ENCODE measurements around the gene OST4. TPM values are rescaled to one million over a fixed set of nuclear protein-coding genes. Genes with fewer than 3 reads are reported as not detected.

The OST4 gene
- total and polyA plus RNA-seq, 2 donors, result 273 to 386 TPM

GRCh38 chr2:27086724-27087593, 15.5 kb upstream of the OST4 start, which contains the start of gene KHK:
TSS of gene KHK (plus strand) at chr2:27086772. CDS start at chr2:27087260, 488 bp downstream.
- H3K4me3 ChIP-seq (ENCODE audit: low read depth, low read length), result peak within 1 kb of the TSS; percentile 60
- peaks cover 1% of the 10 kb centered on the region for H3K4me1 ChIP-seq (ENCODE audit: insufficient read depth)
- H3K27ac ChIP-seq (ENCODE audit: low read depth), result peak within 1 kb of the TSS; percentile 79
- 9% methylated on average over 54 of the region's 54 CpGs for WGBS
- DNase-seq (ENCODE audit: extremely low spot score), result no peak
- H3K36me3 ChIP-seq (ENCODE audit: insufficient read depth), result no peaks in the 10 kb centered on the region

GRCh38 chr2:27086090-27086723, 14.8 kb upstream of the OST4 start:
- Histone ChIP-seq H3K4me1 (ENCODE audit: insufficient read depth) (peaks cover 1% of the 10 kb centered on the region), H3K27ac (ENCODE audit: low read depth) (peak overlapping the region; percentile 79), H3K4me3 (ENCODE audit: low read depth, low read length) (peak overlapping the region; percentile 60), H3K36me3 (ENCODE audit: insufficient read depth) (no peaks in the 10 kb centered on the region)
- peak; percentile 66 for DNase-seq (ENCODE audit: extremely low spot score)
- under 1% methylated on average over 81 of the region's 81 CpGs for WGBS

- Histone ChIP-seq H3K4me3 (ENCODE audit: low read depth, low read length) (peak overlapping the region; percentile 60), H3K4me1 (ENCODE audit: insufficient read depth) (peaks cover 1% of the 10 kb centered on the region), H3K27ac (ENCODE audit: low read depth) (peak overlapping the region; percentile 79), H3K36me3 (ENCODE audit: insufficient read depth) (no peaks in the 10 kb centered on the region)
- DNase-seq (ENCODE audit: extremely low spot score), result no peak
- WGBS, result 1% methylated on average over 38 of the region's 38 CpGs
Measured at GRCh38 chr2:27085673-27086089, 14.2 kb upstream of the OST4 start.

DNA sequence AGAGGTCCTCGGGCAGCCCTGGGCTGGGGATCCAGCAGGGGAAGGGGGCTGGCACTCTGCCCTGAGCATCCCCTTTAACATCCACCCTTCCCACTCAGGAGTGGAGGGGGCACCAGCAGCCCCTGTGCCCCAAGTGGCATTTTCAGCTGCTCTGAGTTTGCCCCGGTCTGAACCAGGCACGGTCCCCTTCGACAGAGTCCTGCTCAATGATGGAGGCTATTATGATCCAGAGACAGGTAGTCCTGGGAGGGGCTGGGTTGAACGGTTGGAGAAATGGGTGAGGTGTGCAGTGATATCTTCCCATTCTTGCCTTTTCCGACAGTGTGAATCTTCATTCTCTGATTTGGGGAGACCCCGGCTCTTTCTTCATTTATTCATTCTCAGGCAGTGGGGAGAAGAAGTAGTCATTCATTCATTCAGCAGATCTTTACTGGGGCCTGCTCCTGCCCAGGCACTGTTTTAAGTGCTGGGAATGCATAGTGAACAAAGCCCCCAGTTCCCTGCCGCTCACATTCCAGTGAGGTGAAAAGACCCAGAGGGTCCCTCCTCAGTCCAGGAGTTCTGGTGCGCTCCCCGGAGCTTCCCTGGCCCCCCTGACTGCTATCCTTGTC, 13.7 kb upstream of the OST4 start:
- no peak for DNase-seq (ENCODE audit: extremely low spot score)
- 46% methylated on average over 10 of the region's 10 CpGs for WGBS

DNA sequence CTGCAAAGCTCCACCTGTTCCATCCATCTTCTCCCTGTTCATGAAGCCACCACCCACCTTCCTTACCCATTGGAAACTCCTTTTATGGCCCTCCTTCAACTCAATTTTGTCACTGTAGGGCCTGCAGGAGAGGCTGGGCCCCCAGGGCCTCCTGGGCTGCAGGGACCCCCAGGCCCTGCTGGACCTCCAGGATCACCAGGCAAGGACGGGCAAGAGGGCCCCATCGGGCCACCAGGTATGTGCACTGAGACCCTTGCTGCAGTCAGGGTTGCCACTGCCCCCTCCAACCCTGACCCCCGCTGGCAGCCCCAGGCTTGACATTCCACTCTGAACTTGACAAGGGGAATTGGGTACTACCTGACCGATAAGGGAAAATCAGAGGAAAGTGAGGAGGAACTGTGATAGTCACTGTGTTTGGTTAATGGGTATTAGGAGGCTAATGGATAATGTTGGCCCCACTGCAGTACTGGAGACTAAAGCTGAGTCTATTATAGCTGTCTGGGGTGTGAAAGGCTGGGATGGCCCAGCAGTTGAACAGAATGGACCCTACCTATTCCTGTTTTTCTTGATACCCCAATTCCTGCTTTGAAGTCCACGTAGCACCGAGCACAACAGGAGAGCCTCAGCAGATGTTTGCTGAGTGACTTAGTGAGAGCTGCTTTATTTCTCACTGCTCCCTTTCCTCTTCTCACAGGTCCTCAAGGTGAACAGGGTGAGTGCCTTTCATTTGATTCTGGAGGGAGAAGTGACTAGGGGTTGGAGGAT, 13.0 kb upstream of the OST4 start:
- no peak overlapping the region for H3K27ac ChIP-seq (ENCODE audit: low read depth)
- 77% methylated on average over 6 of the region's 6 CpGs for WGBS
- H3K4me3 ChIP-seq (ENCODE audit: low read depth, low read length), result no peak overlapping the region
- no peaks in the 10 kb centered on the region for H3K36me3 ChIP-seq (ENCODE audit: insufficient read depth)
- no peak for DNase-seq (ENCODE audit: extremely low spot score)
- peaks cover 1% of the 10 kb centered on the region for H3K4me1 ChIP-seq (ENCODE audit: insufficient read depth)

More for the DNA sequence above, 13.7 kb upstream of the OST4 start:
- H3K4me1 ChIP-seq (ENCODE audit: insufficient read depth), result peaks cover 1% of the 10 kb centered on the region
- no peaks in the 10 kb centered on the region for H3K36me3 ChIP-seq (ENCODE audit: insufficient read depth)
- H3K4me3 ChIP-seq (ENCODE audit: low read depth, low read length), result peak overlapping the region; percentile 60
- no peak overlapping the region for H3K27ac ChIP-seq (ENCODE audit: low read depth)

DNA sequence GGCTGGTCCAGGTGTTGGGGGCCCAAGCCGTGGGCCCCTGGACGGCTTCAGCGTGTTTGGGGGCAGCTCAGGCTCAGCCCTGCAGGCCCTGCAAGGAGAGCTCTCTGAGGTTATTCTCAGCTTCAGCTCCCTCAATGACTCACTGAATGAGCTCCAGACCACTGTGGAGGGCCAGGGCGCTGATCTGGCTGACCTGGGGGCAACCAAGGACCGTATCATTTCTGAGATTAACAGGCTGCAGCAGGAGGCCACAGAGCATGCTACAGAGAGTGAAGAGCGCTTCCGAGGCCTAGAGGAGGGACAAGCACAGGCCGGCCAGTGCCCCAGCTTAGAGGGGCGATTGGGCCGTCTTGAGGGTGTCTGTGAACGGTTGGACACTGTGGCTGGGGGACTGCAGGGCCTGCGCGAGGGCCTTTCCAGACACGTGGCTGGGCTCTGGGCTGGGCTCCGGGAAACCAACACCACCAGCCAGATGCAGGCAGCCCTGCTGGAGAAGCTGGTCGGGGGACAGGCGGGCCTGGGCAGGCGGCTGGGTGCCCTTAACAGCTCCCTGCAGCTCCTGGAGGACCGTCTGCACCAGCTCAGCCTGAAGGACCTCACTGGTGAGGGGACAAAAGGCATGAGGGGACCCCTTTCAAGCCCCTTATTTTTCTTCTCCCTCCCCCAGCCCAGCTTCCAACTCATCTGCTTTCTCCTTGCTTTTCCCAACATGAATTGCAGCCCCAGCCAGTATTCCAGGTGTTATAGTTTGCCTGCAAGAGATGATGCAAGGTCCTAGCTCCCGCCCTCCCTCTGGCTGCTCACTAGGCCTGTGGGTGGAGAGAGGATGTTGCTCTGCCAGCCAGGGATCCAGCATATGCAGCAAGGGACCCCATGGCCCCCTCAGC, 12.2 kb upstream of the OST4 start:
- WGBS, result 75% methylated on average over 20 of the region's 20 CpGs
- Histone ChIP-seq H3K4me3 (ENCODE audit: low read depth, low read length) (no peak overlapping the region), H3K27ac (ENCODE audit: low read depth) (no peak overlapping the region), H3K4me1 (ENCODE audit: insufficient read depth) (peaks cover 1% of the 10 kb centered on the region), H3K36me3 (ENCODE audit: insufficient read depth) (no peaks in the 10 kb centered on the region)
- DNase-seq (ENCODE audit: extremely low spot score), result no peak

- whole genome bisulfite sequencing, result 79% methylated on average over 27 of the region's 27 CpGs
- H3K4me1 ChIP-seq (ENCODE audit: insufficient read depth), result peaks cover 1% of the 10 kb centered on the region
- H3K4me3 ChIP-seq (ENCODE audit: low read depth, low read length), result no peak overlapping the region
- no peaks in the 10 kb centered on the region for H3K36me3 ChIP-seq (ENCODE audit: insufficient read depth)
- no peak for DNase-seq (ENCODE audit: extremely low spot score)
- no peak overlapping the region for H3K27ac ChIP-seq (ENCODE audit: low read depth)
Measured at GRCh38 chr2:27082773-27083409, 11.4 kb upstream of the OST4 start.

GRCh38 chr2:27081984-27082772, 10.7 kb upstream of the OST4 start:
- no peak for DNase-seq (ENCODE audit: extremely low spot score)
- Histone ChIP-seq H3K4me1 (ENCODE audit: insufficient read depth) (peaks cover 1% of the 10 kb centered on the region), H3K27ac (ENCODE audit: low read depth) (no peak overlapping the region), H3K4me3 (ENCODE audit: low read depth, low read length) (no peak overlapping the region), H3K36me3 (ENCODE audit: insufficient read depth) (no peaks in the 10 kb centered on the region)
- 81% methylated on average over 38 of the region's 38 CpGs for WGBS

DNA sequence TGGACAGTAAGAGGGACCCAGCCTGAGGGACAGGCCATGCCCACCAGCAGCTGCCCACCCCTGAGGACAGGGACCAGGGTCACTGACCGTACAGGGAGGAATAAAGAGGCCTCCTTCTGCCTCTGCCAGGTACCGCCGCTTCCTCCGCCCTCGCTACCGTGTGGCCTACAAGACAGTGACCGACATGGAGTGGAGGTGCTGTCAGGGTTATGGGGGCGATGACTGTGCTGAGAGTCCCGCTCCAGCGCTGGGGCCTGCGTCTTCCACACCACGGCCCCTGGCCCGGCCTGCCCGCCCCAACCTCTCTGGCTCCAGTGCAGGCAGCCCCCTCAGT, 9.1 kb upstream of the OST4 start:
- no peak for DNase-seq (ENCODE audit: extremely low spot score)
- WGBS, result 46% methylated on average over 14 of the region's 14 CpGs
- peak overlapping the region; percentile 63 for H3K4me3 ChIP-seq (ENCODE audit: low read depth, low read length)
- H3K4me1 ChIP-seq (ENCODE audit: insufficient read depth), result no peaks in the 10 kb centered on the region
- H3K27ac ChIP-seq (ENCODE audit: low read depth), result peak overlapping the region; percentile 11
- H3K36me3 ChIP-seq (ENCODE audit: insufficient read depth), result no peaks in the 10 kb centered on the region

DNA sequence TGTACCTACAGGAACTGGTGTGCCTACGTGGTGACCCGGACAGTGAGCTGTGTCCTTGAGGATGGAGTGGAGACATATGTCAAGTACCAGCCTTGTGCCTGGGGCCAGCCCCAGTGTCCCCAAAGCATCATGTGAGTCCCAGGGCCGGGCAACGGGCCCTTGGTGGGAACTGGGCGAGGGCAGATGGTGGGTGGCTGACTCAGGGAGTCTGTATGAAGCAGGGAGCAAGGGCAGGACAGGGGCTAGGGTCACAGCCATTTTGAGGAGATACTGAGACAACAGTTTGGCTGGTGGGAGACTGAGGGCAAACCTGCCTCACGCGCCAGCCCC, 8.7 kb upstream of the OST4 start:
- H3K36me3 ChIP-seq (ENCODE audit: insufficient read depth), result no peaks in the 10 kb centered on the region
- H3K27ac ChIP-seq (ENCODE audit: low read depth), result no peak overlapping the region
- no peak for DNase-seq (ENCODE audit: extremely low spot score)
- H3K4me3 ChIP-seq (ENCODE audit: low read depth, low read length), result peak overlapping the region; percentile 63
- no peaks in the 10 kb centered on the region for H3K4me1 ChIP-seq (ENCODE audit: insufficient read depth)
- 36% methylated on average over 7 of the region's 7 CpGs for WGBS

DNA sequence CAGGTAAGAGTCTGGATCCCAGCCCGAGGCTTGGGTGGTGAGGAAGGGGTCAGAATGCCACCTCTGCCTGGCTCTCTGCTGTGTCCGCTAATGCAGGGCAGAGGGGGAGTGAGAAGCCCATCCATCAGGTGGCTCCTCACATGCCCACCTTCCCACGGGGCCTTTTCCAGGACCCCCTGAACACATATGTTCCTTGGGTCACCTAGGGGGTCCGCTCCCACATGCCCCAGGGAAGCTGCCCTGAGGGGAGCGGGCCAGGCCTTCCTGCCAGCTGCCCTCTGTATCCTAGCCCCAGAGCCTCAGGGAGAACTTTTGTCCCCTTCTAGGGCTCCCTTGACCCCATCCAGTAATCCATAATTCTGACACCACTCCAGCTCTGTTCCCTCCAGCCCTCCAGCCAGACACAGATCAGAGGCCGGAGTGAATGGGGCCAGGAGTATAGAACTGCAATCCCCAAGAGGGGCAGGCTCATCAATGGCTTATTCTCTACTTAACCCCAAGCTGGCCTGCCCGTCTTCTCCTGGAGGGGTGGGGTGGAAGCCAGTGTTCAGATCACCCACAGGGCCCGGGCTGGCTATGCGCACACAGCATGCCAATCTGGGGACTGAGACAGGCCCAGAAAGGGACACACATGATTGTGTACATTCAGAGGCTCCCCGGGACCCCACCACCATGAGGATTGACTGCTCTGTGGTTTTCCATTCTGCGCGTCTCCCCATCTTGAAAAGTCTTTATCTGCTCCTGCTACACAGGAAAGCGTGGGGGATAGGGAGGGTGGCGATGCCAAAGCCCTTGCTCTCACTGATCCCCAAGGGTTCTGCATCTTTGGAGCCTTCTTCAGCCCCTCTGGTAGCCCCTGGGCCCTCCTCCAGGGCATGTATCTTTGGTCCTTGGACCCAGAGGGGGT, 8.0 kb upstream of the OST4 start:
- Histone ChIP-seq H3K4me1 (ENCODE audit: insufficient read depth) (no peaks in the 10 kb centered on the region), H3K36me3 (ENCODE audit: insufficient read depth) (no peaks in the 10 kb centered on the region), H3K4me3 (ENCODE audit: low read depth, low read length) (peak overlapping the region; percentile 63), H3K27ac (ENCODE audit: low read depth) (peak overlapping the region; percentile 76)
- WGBS, result 23% methylated on average over 14 of the region's 14 CpGs
- no peak for DNase-seq (ENCODE audit: extremely low spot score)
